AG04450 (cell line): ENCODE data around the gene OR5T1. TPM values are rescaled to one million over a fixed set of nuclear protein-coding genes. Genes with fewer than 3 reads are reported as not detected.

Source experiments
- CTCF ChIA-PET: fragments of 300-600, 350-600 bp; formaldehyde crosslinking; extraction: SDS; loops from one replicate; lab custom pipeline; 2022; ENCODE audit warnings: antibody characterized with exemption, inconsistent platforms; lab: Charles Lee
- POLR2A ChIA-PET: fragments of 350-600 bp; formaldehyde crosslinking; extraction: SDS; loops from one replicate; lab custom pipeline; 2021; ENCODE audit warnings: antibody characterized with exemption, inconsistent platforms; lab: Yijun Ruan, JAX
- DNase-seq: peaks from one replicate; pipeline ENCODE4 v3.0.0-alpha.2; 2011; ENCODE audit warnings: low read depth, low spot score
- H3K27ac ChIP-seq: one replicate; pipeline ENCODE4 v1.5.1; 2012; ENCODE audit warnings: low read depth, low read length, control low read depth
- H3K27me3 ChIP-seq: one replicate; pipeline ENCODE4 v1.6.0; 2012; ENCODE audit warnings: low read length; ENCODE audit not compliant: control insufficient read depth, insufficient read depth
- H3K4me3 ChIP-seq: 2 replicates; pipeline ENCODE4 v1.5.1; 2011; ENCODE audit warnings: mild to moderate bottlenecking, low read depth, low read length, control low read depth
- H3K9me3 ChIP-seq: 2 replicates; pipeline ENCODE4 v1.5.1; 2012; ENCODE audit warnings: low read length; ENCODE audit not compliant: control insufficient read depth, insufficient read depth
- polyA plus RNA-seq: library from polyadenylated mRNA; depleted of rRNA; stranded (reverse); fragments of >200 nt; gene quantifications from 2 replicates; pipeline ENCODE4 v1.2.3, GENCODE V29; 2011; rRNA removed
- TF ChIP-seq, protein P1 (sequence below): IDR thresholded peaks from 2 replicates; pipeline ENCODE4 v1.5.1; 2011; ENCODE audit warnings: low read depth, low read length, control low read depth, inconsistent platforms

OR5T1 gene
- polyA plus RNA-seq, 1 experiment = not detected

DNA sequence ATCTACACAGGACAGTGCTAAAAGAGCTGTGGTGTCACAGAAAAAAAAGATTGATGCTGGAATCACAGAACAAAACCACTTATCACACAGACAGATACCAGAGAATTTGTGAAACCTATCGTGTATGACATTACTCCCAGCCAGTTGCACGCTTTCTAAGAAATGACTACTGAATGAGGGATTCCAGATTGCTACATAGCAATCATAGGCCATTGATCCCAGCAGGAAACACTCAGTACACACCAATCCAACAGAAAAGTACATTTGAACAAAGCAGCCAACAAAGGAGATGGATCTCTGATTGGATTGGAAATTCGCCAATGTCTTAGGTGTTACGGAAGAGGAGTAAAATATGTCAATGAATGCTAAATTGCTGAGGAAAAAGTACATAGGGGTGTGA lies 22.9 kb downstream of the OR5T1 start:
- ChIA-PET CTCF (no interaction called here), POLR2A (no interaction called here)
- Histone ChIP-seq H3K27ac (no peak overlapping the region), H3K27me3 (no peaks in the 10 kb centered on the region), H3K4me3 (no peak overlapping the region), H3K9me3 (peaks cover 4% of the 10 kb centered on the region; the same call in 1 of the 2 replicates)
- no peak for DNase-seq
- TF ChIP-seq, protein P1, sequence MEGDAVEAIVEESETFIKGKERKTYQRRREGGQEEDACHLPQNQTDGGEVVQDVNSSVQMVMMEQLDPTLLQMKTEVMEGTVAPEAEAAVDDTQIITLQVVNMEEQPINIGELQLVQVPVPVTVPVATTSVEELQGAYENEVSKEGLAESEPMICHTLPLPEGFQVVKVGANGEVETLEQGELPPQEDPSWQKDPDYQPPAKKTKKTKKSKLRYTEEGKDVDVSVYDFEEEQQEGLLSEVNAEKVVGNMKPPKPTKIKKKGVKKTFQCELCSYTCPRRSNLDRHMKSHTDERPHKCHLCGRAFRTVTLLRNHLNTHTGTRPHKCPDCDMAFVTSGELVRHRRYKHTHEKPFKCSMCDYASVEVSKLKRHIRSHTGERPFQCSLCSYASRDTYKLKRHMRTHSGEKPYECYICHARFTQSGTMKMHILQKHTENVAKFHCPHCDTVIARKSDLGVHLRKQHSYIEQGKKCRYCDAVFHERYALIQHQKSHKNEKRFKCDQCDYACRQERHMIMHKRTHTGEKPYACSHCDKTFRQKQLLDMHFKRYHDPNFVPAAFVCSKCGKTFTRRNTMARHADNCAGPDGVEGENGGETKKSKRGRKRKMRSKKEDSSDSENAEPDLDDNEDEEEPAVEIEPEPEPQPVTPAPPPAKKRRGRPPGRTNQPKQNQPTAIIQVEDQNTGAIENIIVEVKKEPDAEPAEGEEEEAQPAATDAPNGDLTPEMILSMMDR = no peak

- no peak for DNase-seq
Measured at GRCh38 chr11:56307836-56308235, 33.9 kb downstream of the OR5T1 start.

GRCh38 chr11:56314844-56315243 lies 40.9 kb downstream of the OR5T1 start, which contains the start of gene OR8K3:
Gene OR8K3, plus strand, starts transcription at chr11:56315144. Its CDS starts 3,163 bp downstream, at chr11:56318307.
- H3K27ac ChIP-seq = no peak within 1 kb of the TSS
- no peak for DNase-seq
- H3K27me3 ChIP-seq = no peaks in the 10 kb centered on the region
- ChIA-PET CTCF (no interaction called here), POLR2A (no interaction called here)
- TF ChIP-seq, protein P1 = no peak
- H3K9me3 ChIP-seq = peaks cover 3% of the 10 kb centered on the region; the same call in 1 of the 2 replicates
- no peak within 1 kb of the TSS for H3K4me3 ChIP-seq

More at GRCh38 chr11:56307836-56308235, 33.9 kb downstream of the OR5T1 start:
- Histone ChIP-seq H3K9me3 (peaks cover 17% of the 10 kb centered on the region; the same call in 1 of the 2 replicates), H3K27ac (no peak overlapping the region), H3K4me3 (no peak overlapping the region), H3K27me3 (no peaks in the 10 kb centered on the region)
- CTCF ChIA-PET = no interaction called here
- POLR2A ChIA-PET = no interaction called here
- TF ChIP-seq, protein P1 = no peak

Other genes with a start within 250 kb of the OR5T1 start
- not detected in 2 replicates for gene OR5AS1, start 246.5 kb upstream of the OR5T1 start, polyA plus RNA-seq
- not detected in 2 replicates for gene OR8I2, start 180.8 kb upstream of the OR5T1 start, polyA plus RNA-seq
- gene OR8H2, start 170.5 kb upstream of the OR5T1 start, polyA plus RNA-seq = not detected in 2 replicates
- not detected in 2 replicates for gene OR8H3, start 151.8 kb upstream of the OR5T1 start, polyA plus RNA-seq
- gene OR8J3, start 134.0 kb upstream of the OR5T1 start, polyA plus RNA-seq = not detected in 2 replicates
- not detected in 2 replicates for gene OR8K5, start 113.8 kb upstream of the OR5T1 start, polyA plus RNA-seq
- not detected in 2 replicates for gene OR5J2, start 97.5 kb upstream of the OR5T1 start, polyA plus RNA-seq
- gene OR5T2, start 39.9 kb upstream of the OR5T1 start, polyA plus RNA-seq = not detected in 2 replicates
- gene OR5T3, start 21.9 kb upstream of the OR5T1 start, polyA plus RNA-seq = not detected in 2 replicates
- gene OR8H1, start 18.1 kb downstream of the OR5T1 start, polyA plus RNA-seq = not detected in 2 replicates
- gene OR8K3, start 41.0 kb downstream of the OR5T1 start, polyA plus RNA-seq = not detected in 2 replicates
- not detected in 2 replicates for gene OR8K1, start 71.9 kb downstream of the OR5T1 start, polyA plus RNA-seq
- gene OR8J1, start 80.1 kb downstream of the OR5T1 start, polyA plus RNA-seq = not detected in 2 replicates
- gene OR8U1, start 101.5 kb downstream of the OR5T1 start, polyA plus RNA-seq = not detected in 2 replicates
- gene OR5AL1, start 138.5 kb downstream of the OR5T1 start, polyA plus RNA-seq = not detected in 2 replicates
- gene OR5M3, start 199.2 kb downstream of the OR5T1 start, polyA plus RNA-seq = not detected in 2 replicates
- gene OR5M8, start 217.2 kb downstream of the OR5T1 start, polyA plus RNA-seq = not detected in 2 replicates